Right lobe of liver (tissue), 6 donors: ENCODE results near the gene HOMER1. TPM values are rescaled to one million over a fixed set of nuclear protein-coding genes. Genes with fewer than 3 reads are reported as not detected.

Source experiments
- ATAC-seq, 4 donors: fragments of 200-7000 bp; cut with Tn5 transposase; one replicate each; pipeline ENCODE4 v1.9.1; 2020; ENCODE audit warnings: mild to moderate bottlenecking in 4 of 4, moderate library complexity in 4 of 4
- DNase-seq, 3 donors: peaks; one replicate each; pipeline ENCODE4 v3.0.0-alpha.2; 2020
- H3K27ac ChIP-seq, 3 donors: fragments of 200-600 bp; one replicate each; pipeline ENCODE4 v1.8.0; 2022
- H3K27me3 ChIP-seq, 2 donors: fragments of 200-600 bp; one replicate each; pipeline ENCODE4 v1.8.0; 2022
- H3K36me3 ChIP-seq, 4 donors: fragments of 200-600 bp; sonication (generic) in 1 of 4; one replicate each; pipeline versions ENCODE4 v1.5.1 to v1.8.0; 2017 to 2022; ENCODE audit warnings: control low read depth in 1 of 4
- H3K4me1 ChIP-seq, 4 donors: fragments of 200-600 bp; sonication (generic) in 1 of 4; one replicate each; pipeline versions ENCODE4 v1.5.1 to v1.8.0; 2017 to 2022; ENCODE audit warnings: control low read depth in 1 of 4
- H3K4me3 ChIP-seq, 3 donors: fragments of 200-600 bp; one replicate each; pipeline ENCODE4 v1.8.0; 2022
- H3K9me3 ChIP-seq, 4 donors: fragments of 200-600 bp; sonication (generic) in 1 of 4; one replicate each; pipeline versions ENCODE4 v1.5.1 to v1.8.0; 2017 to 2022; ENCODE audit warnings: control low read depth in 1 of 4
- POLR2A ChIP-seq: fragments of 450-650 bp; IDR thresholded peaks from one replicate; pipeline ENCODE4 v1.6.1; 2017; ENCODE audit warnings: antibody characterized with exemption, mild to moderate bottlenecking
- WGBS: methylation state at CpG from one replicate; pipeline ENCODE4 v1.1.6; 2018; ENCODE audit warnings: low coverage, low lambda C conversion rate; ENCODE audit not compliant: insufficient coverage; ENCODE audit errors: missing lambda C conversion rate; 5-methylcytosine and 5-hydroxymethylcytosine counted together
- intact Hi-C, 2 donors: fragments of 100-400 bp; cut with DNase I; formaldehyde crosslinking; loops; one replicate each; pipeline versions ENCODE4 v1.11.2 to v1.14.1; 2022
- total RNA-seq, 6 experiments: library from RNA; depleted of rRNA in 2 of 6; stranded (reverse); fragments of >200 nt in 2 of 6; fragmentation: NEBNext Ultra II Directional in 3 of 6; extraction: Animal tissue kit (Norgen Biotek cat#: 25700) in 3 of 6; gene quantifications; one replicate each; pipeline versions ENCODE4 v1.1.0 to v1.2.4, GENCODE V29; 2016 to 2023
- TF ChIP-seq, protein P1 (sequence below), 4 donors: fragments of 200-600 bp in 3 of 4; fragments of 450-650 bp in 1 of 4; IDR thresholded peaks; one replicate each; pipeline versions ENCODE4 v1.5.1 to v1.8.0; 2016 to 2022; ENCODE audit warnings: antibody characterized with exemption in 4 of 4, mild to moderate bottlenecking in 2 of 4
- donor health status: DM: no; HTN: yes; CAD: no.
- donor health status: DM: no; HTN: no; CAD: no.
- donor health status: DM: no; HTN: no; CAD: no.
- donor health status: DM: no; HTN: yes; CAD: no.
- donor health status: DM: no; HTN: yes; CAD: no.

HOMER1 gene
- total RNA-seq, 6 experiments from 2014 or later: 0.26 to 1.7 (median 1.2) TPM

DNA sequence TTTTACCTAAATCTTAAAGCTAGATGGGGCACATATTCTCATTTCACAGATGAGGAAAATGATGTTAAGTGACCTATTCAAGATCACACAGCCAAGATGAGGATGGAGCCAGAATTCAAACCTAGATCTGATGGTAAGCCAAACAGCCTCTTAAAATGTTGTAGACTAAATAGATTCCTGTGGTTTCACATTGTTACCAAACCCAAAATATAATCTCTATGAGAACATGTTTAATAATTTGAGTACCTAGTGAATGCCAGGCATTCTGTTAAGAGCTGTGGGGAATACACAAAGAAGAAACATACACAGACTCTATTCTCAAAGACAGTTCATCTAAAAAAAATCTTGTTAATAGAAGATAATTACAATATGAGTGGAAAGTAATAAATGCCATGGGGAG lies 25.2 kb downstream of the HOMER1 start:
- TF ChIP-seq, protein P1, sequence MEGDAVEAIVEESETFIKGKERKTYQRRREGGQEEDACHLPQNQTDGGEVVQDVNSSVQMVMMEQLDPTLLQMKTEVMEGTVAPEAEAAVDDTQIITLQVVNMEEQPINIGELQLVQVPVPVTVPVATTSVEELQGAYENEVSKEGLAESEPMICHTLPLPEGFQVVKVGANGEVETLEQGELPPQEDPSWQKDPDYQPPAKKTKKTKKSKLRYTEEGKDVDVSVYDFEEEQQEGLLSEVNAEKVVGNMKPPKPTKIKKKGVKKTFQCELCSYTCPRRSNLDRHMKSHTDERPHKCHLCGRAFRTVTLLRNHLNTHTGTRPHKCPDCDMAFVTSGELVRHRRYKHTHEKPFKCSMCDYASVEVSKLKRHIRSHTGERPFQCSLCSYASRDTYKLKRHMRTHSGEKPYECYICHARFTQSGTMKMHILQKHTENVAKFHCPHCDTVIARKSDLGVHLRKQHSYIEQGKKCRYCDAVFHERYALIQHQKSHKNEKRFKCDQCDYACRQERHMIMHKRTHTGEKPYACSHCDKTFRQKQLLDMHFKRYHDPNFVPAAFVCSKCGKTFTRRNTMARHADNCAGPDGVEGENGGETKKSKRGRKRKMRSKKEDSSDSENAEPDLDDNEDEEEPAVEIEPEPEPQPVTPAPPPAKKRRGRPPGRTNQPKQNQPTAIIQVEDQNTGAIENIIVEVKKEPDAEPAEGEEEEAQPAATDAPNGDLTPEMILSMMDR (IDR thresholded peaks at IDR 0.05): no peak
- TF ChIP-seq POLR2A: no peak
- H3K4me1 ChIP-seq: no peaks in the 10 kb centered on the region
- H3K27ac ChIP-seq: no peak overlapping the region
- intact Hi-C loops: no loop called here
- H3K27me3 ChIP-seq: no peaks in the 10 kb centered on the region
- H3K9me3 ChIP-seq: no peaks in the 10 kb centered on the region
- ATAC-seq: no peak
- DNase-seq: no peak
- H3K4me3 ChIP-seq: no peak overlapping the region
- no peaks in the 10 kb centered on the region for H3K36me3 ChIP-seq

DNA sequence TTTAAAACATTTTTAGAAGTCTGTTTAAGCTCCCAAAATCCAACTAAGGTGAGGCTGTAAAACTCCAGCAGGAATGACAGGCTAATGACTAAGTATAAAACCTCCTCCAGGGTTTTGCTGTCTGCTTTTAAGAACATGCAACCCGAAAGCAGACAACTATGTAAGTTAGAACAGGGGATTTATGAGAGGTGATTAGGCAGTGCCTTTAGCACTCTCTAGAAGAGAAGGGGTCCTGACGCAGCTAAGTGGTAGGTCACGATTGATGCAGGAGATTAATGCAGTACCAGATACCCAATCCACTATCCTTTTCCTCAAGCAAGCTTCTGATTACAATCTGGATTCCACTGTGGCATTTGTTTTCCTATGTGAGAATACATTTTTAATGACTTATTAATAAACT lies 25.9 kb downstream of the HOMER1 start:
- TF ChIP-seq, protein P1 (IDR thresholded peaks at IDR 0.05): no peak
- no peak for TF ChIP-seq POLR2A
- DNase-seq (no peak), ATAC-seq (no peak)
- intact Hi-C loops: no loop called here
- 73% methylated on average over 3 of the region's 3 CpGs for WGBS
- H3K36me3 ChIP-seq: no peaks in the 10 kb centered on the region
- no peak overlapping the region for H3K4me3 ChIP-seq
- H3K27me3 ChIP-seq: no peaks in the 10 kb centered on the region
- H3K9me3 ChIP-seq: no peaks in the 10 kb centered on the region
- H3K4me1 ChIP-seq: no peaks in the 10 kb centered on the region
- no peak overlapping the region for H3K27ac ChIP-seq

DNA sequence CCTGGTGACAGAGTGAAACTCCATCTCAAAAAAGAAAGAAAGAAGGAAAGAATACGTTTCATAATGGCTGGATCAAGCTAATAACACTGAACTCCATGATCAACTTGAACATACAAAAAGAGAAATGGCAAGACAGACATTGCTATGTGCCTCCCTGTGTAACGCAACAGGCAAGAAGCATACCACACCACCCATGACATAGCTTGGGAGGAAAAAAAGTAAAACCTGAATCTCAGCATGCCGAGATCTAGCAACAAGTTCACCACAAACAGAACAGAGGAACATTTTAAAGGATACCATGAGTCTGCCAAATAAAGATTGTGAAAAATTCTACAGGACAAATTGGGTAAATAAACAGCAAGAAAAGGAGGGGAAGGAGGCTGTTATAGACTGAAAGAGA lies 26.7 kb downstream of the HOMER1 start:
- WGBS: 84% methylated on average over 3 of the region's 3 CpGs
- ATAC-seq (no peak), DNase-seq (no peak)
- Histone ChIP-seq H3K9me3 (no peaks in the 10 kb centered on the region), H3K36me3 (no peaks in the 10 kb centered on the region), H3K27ac (no peak overlapping the region), H3K4me1 (no peaks in the 10 kb centered on the region), H3K4me3 (no peak overlapping the region), H3K27me3 (no peaks in the 10 kb centered on the region)
- intact Hi-C loops: no loop called here
- TF ChIP-seq, protein P1 (IDR thresholded peaks at IDR 0.05): no peak
- no peak for TF ChIP-seq POLR2A

DNA sequence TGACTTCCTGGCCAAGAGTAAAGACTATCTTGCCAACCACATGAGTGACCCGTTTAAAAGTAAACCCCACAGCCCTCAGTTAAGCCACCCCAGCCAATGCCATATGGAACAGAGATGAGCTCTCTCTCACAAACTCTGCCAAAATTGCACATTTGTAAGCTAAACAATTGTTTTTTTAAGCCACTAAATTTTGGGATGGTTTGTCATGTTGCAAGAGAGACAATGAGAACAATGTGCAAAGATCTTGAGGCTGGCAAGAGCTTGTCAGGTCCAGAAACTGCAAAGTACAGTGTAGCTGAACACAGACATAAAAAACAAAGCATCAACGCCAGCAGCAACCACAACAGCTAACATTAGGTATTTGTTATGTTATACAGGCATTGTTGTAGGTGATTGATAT lies 27.8 kb downstream of the HOMER1 start:
- TF ChIP-seq, protein P1 (IDR thresholded peaks at IDR 0.05): no peak
- no peak for TF ChIP-seq POLR2A
- no peak overlapping the region for H3K27ac ChIP-seq
- H3K36me3 ChIP-seq: no peaks in the 10 kb centered on the region
- intact Hi-C loops: no loop called here
- no peaks in the 10 kb centered on the region for H3K4me1 ChIP-seq
- H3K4me3 ChIP-seq: no peak overlapping the region
- H3K9me3 ChIP-seq: no peaks in the 10 kb centered on the region
- no peaks in the 10 kb centered on the region for H3K27me3 ChIP-seq
- DNase-seq (no peak), ATAC-seq (no peak)
- 77% methylated on average over 2 of the region's 2 CpGs for WGBS

DNA sequence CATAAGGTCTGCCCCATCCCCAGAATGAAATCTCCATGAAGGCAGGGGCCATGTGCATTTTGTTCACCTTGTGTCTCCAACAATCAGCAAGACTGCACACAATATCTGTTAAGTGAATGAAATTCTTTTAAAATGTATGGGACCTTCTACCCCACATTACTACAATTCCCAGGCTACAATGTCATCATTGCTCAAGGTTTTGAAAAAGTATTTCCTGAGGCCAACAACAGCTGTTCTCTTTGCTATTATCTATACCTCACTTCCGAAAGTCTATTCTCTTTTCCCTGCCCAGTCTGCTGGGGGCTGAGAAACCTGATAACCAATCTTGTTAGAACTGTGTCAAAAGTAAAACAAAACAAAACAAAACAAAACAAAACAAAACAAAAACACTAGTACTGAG lies 29.2 kb downstream of the HOMER1 start:
- no peak for ATAC-seq
- no peak for DNase-seq
- Histone ChIP-seq H3K36me3 (no peaks in the 10 kb centered on the region), H3K4me1 (no peaks in the 10 kb centered on the region), H3K4me3 (no peak overlapping the region), H3K9me3 (no peaks in the 10 kb centered on the region), H3K27ac (no peak overlapping the region), H3K27me3 (no peaks in the 10 kb centered on the region)
- intact Hi-C loops: no loop called here
- WGBS: 88% methylated on average over 1 of the region's 1 CpG
- TF ChIP-seq, protein P1 (IDR thresholded peaks at IDR 0.05): no peak
- no peak for TF ChIP-seq POLR2A
